ENCODE measurements around the gene AIF1L.

AIF1L gene

GRCh38 chr9:131078427-131079366 lies 17.6 kb upstream of the AIF1L start:
- DNase-seq (ENCODE audit: low read depth), result no peak

DNA sequence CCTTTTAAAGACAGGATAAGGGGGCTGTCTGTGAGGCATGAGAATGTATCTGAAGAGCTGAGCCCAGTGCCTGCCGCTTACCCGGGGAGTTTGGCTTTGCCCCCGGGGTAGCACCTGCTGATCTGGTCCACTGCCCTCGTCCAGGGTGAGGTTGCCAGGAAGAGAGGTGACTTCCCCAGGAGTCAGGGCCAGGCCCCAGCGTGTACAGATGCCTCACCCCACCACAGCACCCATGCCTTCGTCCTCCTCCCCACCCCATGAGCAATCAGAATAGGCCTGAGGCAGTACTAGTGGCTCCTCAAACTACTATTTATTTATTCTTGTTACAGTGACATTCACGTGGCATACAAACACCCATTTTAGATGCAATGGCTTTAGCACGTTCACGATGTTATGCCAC lies 15.7 kb upstream of the AIF1L start:
- DNase-seq (ENCODE audit: low read depth), result no peak

GRCh38 chr9:131081868-131082267 lies 14.5 kb upstream of the AIF1L start:
- DNase-seq (ENCODE audit: low read depth), result no peak

- DNase-seq (ENCODE audit: low read depth), result no peak
Measured at GRCh38 chr9:131082774-131083512, 13.4 kb upstream of the AIF1L start.

DNA sequence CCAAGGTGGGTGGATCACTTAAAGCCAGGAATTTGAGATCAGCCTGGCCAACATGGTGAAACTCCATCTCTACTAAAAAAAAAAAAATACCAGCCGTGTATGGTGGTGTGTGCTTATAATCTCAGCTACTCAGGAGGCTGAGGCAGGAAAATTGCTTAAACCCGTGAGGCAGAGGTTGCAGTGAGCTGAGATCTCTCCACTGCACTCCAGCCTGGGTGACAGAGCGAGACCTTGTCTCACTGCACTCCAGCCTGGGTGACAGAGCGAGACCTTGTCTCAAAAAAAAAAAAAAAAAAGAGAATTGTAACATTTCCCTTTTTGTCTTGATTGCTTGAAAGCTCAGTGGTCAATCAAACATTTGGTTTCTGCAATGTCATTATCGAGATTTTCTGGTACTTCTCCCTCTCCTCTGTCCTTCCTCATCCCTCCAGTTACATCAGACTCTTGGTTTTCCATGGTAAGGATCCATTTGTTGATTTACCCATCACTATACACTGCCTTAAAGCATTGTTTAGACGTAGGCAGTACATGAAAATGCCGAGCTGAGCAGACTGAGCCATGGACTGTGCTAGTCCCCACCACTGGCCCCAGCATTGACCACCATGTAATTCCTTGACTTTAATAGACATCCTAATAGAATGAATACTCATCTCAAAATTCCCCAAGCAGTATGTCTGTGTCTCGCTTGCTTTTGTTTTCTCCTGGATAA lies 11.5 kb upstream of the AIF1L start:
- DNase-seq (ENCODE audit: low read depth), result no peak

GRCh38 chr9:131085370-131086122 lies 10.8 kb upstream of the AIF1L start:
- no peak for DNase-seq (ENCODE audit: low read depth)

GRCh38 chr9:131087354-131087893 lies 8.9 kb upstream of the AIF1L start:
- DNase-seq (ENCODE audit: low read depth), result no peak

GRCh38 chr9:131090025-131090787 lies 6.1 kb upstream of the AIF1L start:
- DNase-seq (ENCODE audit: low read depth), result no peak

DNA sequence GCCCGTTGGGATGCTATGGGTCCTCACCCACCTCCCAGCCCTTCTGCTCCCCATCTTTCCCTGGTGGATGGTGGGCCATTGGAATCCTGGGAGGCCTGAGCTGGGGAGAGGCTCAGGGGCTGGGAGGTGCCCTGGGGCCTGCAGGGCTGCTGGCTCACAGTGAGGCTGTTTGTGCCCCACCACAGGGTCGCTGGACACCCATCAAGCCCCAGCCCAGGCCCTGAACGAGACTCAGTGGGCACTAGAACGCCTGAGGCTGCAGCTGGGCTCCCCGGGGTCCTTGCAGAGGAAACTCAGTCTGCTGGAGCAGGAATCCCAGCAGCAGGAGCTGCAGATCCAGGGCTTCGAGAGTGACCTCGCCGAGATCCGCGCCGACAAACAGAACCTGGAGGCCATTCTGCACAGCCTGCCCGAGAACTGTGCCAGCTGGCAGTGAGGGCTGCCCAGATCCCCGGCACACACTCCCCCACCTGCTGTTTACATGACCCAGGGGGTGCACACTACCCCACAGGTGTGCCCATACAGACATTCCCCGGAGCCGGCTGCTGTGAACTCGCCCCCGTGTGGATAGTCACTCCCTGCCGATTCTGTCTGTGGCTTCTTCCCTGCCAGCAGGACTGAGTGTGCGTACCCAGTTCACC lies 4.9 kb upstream of the AIF1L start:
- DNase-seq (ENCODE audit: low read depth), result no peak

DNA sequence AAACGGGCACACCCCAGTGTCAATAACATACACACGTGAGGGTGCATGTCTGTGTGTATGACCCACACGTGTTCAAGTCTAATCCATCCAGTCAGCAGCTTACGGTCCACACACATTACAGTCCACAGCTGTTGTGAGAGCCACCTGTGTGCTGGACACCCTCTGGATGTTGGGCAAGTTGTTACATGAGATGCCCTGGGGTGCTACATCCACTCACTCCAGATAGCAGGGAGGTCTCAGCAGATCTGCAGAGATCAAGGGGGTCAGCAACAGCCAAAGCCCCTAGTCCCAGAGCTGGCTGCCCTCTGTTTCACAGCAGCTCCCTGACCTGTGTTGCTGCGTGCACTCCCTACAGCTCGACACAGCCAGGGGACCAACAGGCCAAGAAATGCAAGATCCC lies 4.3 kb upstream of the AIF1L start:
- DNase-seq (ENCODE audit: low read depth), result no peak

DNA sequence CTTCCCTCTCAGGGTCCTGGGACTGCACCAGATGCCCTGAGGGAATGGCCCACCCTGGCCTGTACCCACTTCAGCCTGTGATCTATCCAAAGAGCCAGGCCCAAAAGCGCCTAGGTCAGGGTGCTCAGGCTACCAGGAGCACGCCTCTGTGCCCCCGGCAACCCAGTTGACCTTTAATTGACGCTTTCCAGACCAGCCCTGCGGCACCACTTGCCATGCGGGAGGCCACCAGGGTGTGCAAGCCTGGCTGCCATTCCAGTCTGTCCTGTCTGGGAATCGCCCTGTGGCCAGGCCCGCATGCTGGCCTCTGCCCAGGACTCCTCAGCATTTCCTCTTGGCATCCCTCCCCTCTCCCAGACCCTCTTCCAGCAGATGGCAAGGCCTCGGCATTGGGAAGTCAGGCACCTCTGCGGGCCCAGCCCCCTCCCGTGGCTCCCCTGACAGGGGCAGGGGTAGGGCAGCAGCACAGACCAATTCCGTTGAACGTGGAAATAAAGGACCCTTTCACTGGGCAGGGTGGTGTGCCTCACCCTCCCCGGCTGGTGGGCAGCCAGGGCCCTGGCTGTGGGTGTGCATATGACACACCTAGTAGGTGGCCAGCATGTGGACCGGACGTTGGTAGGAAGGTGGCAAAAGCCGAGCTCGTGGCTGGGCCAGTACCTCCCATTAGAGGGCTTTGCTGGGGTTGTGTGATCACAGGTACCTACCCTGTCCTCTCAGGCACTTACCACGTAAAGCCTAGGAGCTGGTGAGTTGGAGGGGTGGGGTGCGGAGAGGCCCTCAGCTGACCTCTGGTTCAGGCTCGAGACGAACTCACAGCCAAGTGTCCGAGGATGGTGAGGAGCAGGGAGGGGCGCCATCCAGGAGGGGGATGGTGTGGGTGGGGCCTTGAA lies 3.5 kb upstream of the AIF1L start:
- DNase-seq (ENCODE audit: low read depth), result no peak

DNA sequence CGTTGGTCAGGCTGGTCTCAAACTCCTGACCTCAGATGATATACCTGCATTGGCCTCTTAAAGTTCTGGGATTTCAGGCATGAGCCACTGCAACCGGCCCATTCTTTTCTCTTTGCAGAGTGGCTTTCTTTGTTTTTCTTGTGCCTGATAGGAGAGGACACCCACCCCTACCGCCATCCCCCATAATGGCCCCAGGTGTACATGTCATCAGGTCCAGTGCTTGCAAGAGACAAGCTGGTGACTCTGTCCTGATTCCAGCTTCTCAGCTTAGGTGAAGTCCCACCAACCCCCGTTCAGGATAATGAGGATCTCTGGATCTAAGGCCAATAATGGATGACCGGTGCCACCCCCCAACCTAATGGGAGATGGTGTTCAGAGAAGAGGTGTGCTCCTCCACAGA lies 2.3 kb upstream of the AIF1L start:
- no peak for DNase-seq (ENCODE audit: low read depth)

DNA sequence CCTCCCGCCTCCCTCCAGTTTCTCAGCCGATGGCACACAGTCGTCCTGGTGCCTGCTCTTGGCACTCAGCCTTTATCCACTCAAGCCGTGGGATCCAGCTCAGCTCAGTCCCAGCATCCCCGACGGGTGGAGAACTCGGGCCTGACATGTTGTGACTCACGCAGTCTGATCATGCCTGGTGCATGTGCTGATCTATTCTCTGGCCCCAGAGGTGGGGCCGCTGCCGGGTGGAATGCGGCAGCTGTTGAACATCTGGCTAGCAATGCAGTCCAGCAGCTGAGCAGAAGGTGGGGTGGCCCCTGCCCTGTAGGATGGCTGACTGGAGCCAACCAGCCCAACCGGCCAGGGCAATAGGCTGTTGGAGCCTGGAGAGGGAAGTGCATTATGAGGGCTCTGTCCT lies 1.7 kb upstream of the AIF1L start:
- no peak for DNase-seq (ENCODE audit: low read depth)

DNA sequence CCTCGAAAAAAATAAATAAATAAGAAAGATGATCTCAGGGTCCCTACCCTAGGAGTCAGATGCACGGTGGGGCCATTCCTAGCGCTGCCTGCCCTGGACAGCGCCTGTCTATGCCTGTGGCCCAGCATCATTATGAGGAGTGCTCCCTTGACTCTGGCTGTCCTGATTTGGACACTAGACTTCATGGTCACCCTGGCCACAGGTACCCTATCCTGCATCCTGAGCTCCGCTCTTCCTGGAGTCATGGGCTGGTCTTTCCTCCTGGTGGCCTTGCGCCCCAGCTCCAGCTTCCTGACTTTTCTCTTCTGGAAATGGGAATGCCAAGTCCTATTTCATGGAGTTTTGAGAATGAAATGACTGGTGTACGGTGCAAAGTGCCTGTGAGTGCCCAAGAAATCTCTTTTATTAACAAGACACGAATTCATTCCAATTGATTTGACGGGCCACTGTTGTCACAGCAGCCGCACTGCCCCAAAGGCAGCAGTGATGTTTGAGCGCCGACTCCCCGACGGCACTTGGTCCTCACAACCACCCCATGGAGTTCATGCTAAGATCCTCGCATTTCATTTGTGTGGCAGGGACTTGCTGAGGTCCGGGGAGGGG lies 564 bp upstream of the AIF1L start:
- DNase-seq (ENCODE audit: low read depth), result no peak

DNA sequence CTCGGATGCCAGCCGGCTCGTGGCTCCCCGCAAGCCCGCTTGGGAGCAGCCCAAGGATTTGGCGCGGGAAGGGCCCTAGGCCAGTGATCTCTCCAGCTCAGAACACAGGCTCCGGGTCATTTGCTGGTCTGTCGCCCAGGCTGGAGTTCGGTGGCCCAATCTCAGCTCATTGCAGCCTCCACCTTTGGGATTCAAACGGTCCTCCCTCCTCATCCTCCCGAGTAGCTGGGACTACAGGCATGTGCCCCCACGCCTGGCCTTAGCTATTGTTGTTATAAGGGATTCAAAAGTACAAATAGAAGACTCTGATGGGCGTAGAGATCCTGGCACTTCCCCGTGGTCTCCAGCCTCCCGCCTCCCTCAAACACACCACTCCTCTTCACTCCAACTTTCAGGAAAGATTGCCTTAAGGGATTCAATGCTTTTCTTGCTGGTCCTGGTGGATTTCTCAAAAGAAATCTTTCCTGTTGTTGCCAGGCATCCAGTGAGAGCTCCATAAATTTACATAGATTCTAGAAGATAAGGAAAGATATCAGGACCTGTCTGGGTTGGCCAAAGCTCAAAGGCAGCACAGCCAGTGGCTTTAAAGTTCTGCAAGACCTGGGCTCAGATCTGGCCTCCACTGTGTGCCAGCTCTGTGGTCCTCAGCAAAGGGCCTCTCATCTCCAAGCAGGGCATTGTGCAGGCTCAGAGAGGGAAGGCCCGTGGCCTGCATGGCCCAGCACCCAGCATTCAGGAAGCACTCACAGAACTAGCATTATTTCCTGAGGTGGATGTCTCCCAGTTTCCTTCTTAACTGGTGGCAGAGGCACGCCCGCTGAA lies 1.0 kb downstream of the AIF1L start:
- no peak for DNase-seq (ENCODE audit: low read depth)

GRCh38 chr9:131097948-131098278 lies 1.6 kb downstream of the AIF1L start:
- no peak for DNase-seq (ENCODE audit: low read depth)

DNA sequence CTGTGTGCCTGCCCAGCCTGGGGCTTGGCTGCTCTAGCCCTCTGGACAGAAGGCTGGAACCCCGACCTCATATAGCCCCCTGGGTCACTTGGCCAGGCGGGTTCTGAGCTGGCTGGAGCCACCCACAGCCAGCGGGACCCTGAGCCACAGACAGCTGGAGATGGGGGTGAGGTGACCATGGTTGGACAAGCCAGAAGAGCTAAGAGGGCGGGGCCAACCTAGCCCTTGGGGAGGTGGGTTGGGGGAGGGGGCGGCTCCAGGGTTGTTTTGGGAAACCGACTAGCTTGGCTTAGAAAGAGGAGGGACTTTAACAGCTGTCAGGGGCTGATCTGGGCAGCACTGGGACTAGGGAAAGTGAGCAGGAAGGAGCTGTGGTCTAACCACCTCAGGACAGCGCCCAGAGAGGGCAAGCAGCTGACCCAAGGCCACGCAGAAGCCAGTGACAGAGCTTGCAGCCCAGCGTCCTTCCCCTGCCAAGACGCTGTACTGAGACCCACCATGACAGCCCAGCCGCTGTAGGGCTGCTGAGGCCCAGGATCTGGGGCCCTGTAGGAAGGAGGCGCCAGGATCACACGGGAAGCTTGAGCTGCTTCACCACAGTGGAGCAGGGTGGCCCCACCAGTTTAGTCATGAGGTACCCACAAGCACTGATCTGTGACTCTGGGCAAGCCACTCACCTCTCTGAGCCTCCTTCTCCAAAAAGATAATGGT lies 2.2 kb downstream of the AIF1L start:
- DNase-seq (ENCODE audit: low read depth), result no peak
